ENCODE measurements around the gene CCDC183.
"Not testable (repeated sequence)": the region's sequence is repeated elsewhere in the genome, so short reads cannot be mapped to it uniquely, and the experiment has no call there.

The CCDC183 gene

DNA sequence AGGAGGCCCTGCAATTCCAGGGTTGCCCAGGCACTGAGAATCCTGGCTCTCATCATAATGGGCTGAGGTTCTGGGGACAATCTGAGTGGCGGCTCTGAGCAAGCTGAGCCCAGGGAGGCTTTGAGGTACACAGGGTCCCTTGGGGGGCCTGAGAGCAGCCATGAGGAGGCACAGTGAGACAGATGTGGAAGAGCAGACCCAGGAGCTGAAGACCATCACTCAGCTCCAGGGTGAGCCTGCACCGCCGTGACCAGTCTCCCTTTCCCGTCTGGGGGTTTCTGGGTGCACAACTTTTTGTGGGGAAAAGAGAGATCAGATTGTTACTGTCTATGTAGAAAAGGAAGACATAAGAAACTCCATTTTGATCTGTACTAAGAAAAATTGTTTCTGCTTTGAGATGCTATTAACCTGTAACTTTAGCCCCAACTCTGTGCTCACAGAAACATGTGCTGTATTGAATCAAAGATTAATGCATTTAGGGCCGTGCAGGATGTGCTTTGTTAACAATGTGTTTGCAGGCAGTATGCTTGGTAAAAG, at the start of gene CCDC183:
TSS of gene CCDC183 (plus strand) at position 101 of the 537 bp plus-strand sequence. CDS start at position 161, 60 bp downstream.
- no peak for DNase-seq (ENCODE audit: low read depth in 2 of 2)

GRCh38 chr9:136746621-136747020, 49.5 kb upstream of the CCDC183 start:
- no peak for DNase-seq (ENCODE audit: low read depth in 2 of 2)

- no peak for DNase-seq (ENCODE audit: low read depth in 2 of 2)
Observed at GRCh38 chr9:136747161-136748060, 48.7 kb upstream of the CCDC183 start.

DNA sequence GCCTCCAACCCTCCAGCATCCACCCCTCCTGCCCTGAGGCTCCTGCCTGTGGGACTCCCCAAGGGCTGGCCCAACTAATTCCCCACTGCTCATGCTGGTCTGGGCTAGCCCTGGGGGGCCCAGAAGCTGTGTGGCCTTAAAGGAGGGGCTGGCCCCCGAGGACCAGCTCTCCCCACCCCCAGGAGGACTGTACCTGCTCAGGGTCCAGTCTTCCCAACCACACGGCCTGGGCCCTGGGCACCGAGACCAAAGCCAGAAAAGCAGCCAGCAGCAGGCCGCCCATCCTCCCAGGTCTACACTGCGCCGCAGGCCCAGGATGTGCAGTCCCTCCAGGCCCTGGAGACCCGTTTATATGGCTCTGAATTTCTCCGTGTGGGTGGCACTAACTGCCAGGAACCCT, 47.9 kb upstream of the CCDC183 start, which contains the start of gene LCN6:
TSS of gene LCN6 (minus strand) at position 325 of the 400 bp plus-strand sequence. CDS start at position 283, 42 bp downstream.
- DNase-seq (ENCODE audit: low read depth in 2 of 2): no peak

DNA sequence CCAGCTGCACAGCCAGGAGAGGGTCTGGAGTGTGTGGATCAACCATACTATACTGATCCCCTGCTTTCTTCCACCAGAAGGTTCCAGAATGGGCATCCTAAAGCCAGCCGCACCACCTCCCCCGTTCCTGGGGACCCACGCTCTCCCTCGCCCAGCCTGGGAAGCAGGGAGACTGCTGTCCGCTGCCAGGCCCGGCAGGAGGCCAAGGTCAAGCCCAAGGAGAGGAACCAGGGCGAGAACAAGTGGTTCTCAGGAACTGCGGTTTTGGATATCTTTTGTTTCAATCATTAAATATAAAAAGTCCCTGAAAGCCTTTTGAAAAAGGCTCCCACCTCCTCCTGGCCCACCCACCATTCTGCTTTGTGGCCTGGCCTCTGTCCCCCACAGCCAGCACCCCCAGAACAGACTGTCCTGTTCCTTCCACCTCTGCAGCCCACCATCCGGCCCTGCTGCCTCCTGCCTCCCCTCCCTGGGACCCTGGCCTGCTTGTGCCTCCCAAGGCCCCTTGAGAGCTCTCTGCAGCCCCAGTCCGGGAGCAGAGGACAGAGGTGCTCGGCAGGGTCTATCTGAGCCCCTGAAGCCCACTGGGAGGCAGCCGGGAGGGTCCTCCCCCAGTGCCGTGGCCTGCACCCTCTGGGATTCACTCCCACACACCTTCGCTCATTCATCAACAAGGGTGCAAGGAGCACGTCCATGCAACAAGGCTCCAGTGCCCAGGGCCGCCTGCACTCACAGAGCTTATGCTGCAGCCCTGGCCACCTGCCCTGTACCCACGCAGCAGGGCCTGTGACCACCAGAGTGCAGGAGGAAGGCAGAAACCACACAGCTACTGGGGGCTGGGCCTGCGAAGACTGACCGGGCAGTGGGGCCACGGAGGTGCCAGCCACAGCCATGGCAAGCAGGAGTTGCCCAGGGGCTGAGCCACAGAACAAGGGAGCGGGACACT, 47.2 kb upstream of the CCDC183 start:
- DNase-seq (ENCODE audit: low read depth in 2 of 2): no peak

DNA sequence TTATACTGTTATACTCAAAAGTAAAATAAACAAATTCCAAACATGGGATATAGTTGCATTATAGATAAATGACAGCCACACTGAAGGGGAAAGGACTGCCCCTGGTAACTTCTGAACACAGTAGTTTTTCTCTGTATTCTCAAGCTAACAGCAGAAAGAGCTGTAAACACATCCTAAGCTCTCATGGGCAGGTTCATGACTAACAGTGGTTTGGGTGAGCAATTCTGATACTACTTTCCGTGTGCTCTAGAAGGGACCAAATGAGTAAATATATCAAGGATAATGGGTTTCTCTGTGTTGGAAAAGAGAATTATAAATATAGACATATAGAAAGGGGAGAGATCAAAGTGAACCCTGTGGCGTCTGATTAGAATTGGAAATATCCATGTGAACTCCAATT, 45.6 kb upstream of the CCDC183 start:
- no peak for DNase-seq (ENCODE audit: low read depth in 2 of 2)

- DNase-seq (ENCODE audit: low read depth in 2 of 2): no peak
Observed at GRCh38 chr9:136751244-136751643, 44.9 kb upstream of the CCDC183 start.

DNA sequence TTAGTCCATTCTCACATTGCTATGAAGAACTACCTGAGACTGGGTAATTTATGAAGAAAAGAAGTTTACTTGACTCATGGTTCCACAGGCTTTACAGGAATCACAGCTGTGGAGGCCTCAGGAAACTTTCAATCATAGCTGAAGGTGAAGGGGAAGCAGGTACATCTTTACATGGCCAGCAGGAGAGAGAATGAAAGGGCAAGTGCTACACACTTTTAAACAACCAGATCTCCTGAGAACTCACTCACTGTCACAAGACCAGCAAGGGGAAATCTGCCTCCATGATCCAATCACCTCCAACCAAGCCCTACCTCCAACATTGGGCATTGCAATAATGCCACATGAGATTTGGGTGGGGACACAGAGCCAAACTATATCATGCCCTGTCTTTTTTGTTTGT, 44.3 kb upstream of the CCDC183 start:
- no peak for DNase-seq (ENCODE audit: low read depth in 2 of 2)

- no peak for DNase-seq (ENCODE audit: low read depth in 2 of 2)
Observed at GRCh38 chr9:136753371-136754058, 42.6 kb upstream of the CCDC183 start.

- no peak for DNase-seq (ENCODE audit: low read depth in 2 of 2)
Observed at GRCh38 chr9:136754059-136754572, 42.0 kb upstream of the CCDC183 start.

GRCh38 chr9:136754626-136755301, 41.4 kb upstream of the CCDC183 start:
- no peak for DNase-seq (ENCODE audit: low read depth in 2 of 2)

- DNase-seq (ENCODE audit: low read depth in 2 of 2): not testable (repeated sequence)
Observed at GRCh38 chr9:136755302-136756133, 40.6 kb upstream of the CCDC183 start.

DNA sequence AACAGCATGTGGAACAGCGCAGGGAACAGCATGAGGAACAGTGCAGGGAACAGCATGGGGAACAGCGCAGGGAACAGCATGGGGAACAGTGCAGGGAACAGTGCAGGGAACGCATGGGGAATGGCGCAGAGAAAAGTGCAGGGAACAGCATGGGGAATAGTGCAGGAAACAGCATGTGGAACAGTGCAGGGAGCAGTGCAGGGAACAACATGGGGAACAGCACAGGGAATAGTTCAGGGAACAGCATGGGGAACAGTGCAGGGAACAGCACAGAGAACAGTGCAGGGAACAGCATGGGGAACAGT, 40.1 kb upstream of the CCDC183 start:
- DNase-seq (ENCODE audit: low read depth in 2 of 2): no peak

GRCh38 chr9:136756836-136757235, 39.3 kb upstream of the CCDC183 start:
- no peak for DNase-seq (ENCODE audit: low read depth in 2 of 2)

- DNase-seq (ENCODE audit: low read depth in 2 of 2): no peak
Observed at GRCh38 chr9:136757328-136757727, 38.8 kb upstream of the CCDC183 start.

DNA sequence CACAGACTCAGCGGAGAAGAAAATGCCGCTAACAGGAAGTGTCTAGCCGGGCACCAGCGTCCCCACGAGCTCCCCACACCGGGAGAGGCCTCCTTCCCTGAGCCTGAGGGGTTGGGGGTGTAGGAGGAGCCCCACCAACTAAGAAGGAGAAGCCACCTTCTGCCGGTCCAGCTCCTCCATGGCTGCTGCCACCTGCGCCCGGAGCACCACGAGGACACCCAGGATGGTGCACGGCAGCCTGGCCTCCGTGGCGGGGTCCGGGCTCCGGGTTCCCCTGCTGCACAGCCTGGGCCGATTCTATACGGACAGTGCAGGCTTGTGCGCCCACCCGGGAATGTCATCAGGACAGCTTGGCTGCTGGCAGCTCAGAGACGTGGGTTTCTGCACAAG, 38.4 kb upstream of the CCDC183 start:
- no peak for DNase-seq (ENCODE audit: low read depth in 2 of 2)

- DNase-seq (ENCODE audit: low read depth in 2 of 2): no peak
Observed at GRCh38 chr9:136759001-136759400, 37.1 kb upstream of the CCDC183 start.

GRCh38 chr9:136759436-136760325, 36.5 kb upstream of the CCDC183 start:
- DNase-seq (ENCODE audit: low read depth in 2 of 2): no peak

DNA sequence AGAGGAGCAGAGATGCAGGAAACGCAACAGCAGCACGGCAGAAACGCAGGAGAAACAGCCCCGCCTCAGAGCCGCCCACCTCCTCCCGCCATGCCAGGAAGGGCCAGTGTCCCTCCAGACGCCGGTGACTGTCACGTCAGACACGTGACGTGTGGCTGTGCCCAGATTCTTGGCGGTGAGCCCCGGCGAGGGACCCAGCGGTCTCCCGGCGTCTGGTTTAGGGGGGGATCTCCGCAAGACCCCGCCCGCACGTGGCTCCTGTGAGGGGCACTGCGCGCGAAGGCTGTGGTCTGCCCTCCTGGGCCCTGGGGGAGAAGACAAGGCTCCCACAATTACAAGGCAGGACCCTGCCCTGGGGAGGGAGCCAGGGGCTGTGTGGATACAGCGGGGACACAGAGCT, 35.7 kb upstream of the CCDC183 start:
- DNase-seq (ENCODE audit: low read depth in 2 of 2): no peak
